Aorta (tissue), 5 donors: Measurements from ENCODE around the gene MRPL47. TPM values are rescaled to one million over a fixed set of nuclear protein-coding genes. Genes with fewer than 3 reads are reported as not detected.

Experiments
- ATAC-seq: fragments of 200-7000 bp; cut with Tn5 transposase; one replicate; pipeline ENCODE4 v1.9.1; 2022; ENCODE audit warnings: moderate library complexity; ENCODE audit not compliant: low FRiP score
- DNase-seq, 2 donors: peaks; one replicate each; pipeline ENCODE4 v3.0.0-alpha.2; 2020
- H3K27ac ChIP-seq, 2 donors: one replicate each; pipeline ENCODE4 v1.5.1; 2013; ENCODE audit warnings: low read length in 2 of 2, mild to moderate bottlenecking in 2 of 2, moderate library complexity in 2 of 2, control low read depth in 1 of 2, inconsistent platforms in 1 of 2, low read depth in 1 of 2
- H3K27me3 ChIP-seq, 2 donors: one replicate each; pipeline ENCODE4 v1.6.1; 2013; ENCODE audit warnings: control low read depth in 1 of 2, low read length in 1 of 2, mild to moderate bottlenecking in 1 of 2, moderate library complexity in 1 of 2; ENCODE audit not compliant: insufficient read depth in 2 of 2, control insufficient read depth in 1 of 2
- H3K36me3 ChIP-seq, 2 donors: one replicate each; pipeline ENCODE4 v1.6.1; 2013; ENCODE audit warnings: control low read depth in 1 of 2, low read length in 1 of 2, mild to moderate bottlenecking in 1 of 2; ENCODE audit not compliant: insufficient read depth in 2 of 2, control insufficient read depth in 1 of 2
- H3K4me1 ChIP-seq, 2 donors: one replicate each; pipeline ENCODE4 v1.6.1; 2013; ENCODE audit warnings: low read length in 2 of 2, control low read depth in 1 of 2, mild to moderate bottlenecking in 1 of 2, moderate library complexity in 1 of 2; ENCODE audit not compliant: insufficient read depth in 2 of 2, control insufficient read depth in 1 of 2
- H3K4me3 ChIP-seq, 2 donors: one replicate each; pipeline ENCODE4 v1.5.1; 2013; ENCODE audit warnings: low read length in 2 of 2, control low read depth in 1 of 2, mild to moderate bottlenecking in 1 of 2
- H3K9me3 ChIP-seq: one replicate; pipeline ENCODE4 v1.6.1; 2013; ENCODE audit warnings: mild to moderate bottlenecking, low read length; ENCODE audit not compliant: control insufficient read depth
- WGBS, 2 donors: extraction: QIAGEN DNeasy Blood & Tissue Kit; methylation state at CpG; one replicate each; pipeline ENCODE4 v1.1.7; 2013; 5-methylcytosine and 5-hydroxymethylcytosine counted together
- intact Hi-C, 2 donors: fragments of 100-400 bp; cut with DNase I; formaldehyde crosslinking; loops; one replicate each; pipeline versions ENCODE4 v1.14.2 to v1.15.0; 2022
- polyA plus RNA-seq, 2 donors: library from polyadenylated mRNA; stranded (reverse); fragments of 200-250 nt; gene quantifications; one replicate each; pipeline ENCODE4 v1.2.3, GENCODE V29; 2013
- total RNA-seq, 2 donors: library from RNA; stranded (reverse); fragmentation: NEBNext Ultra II Directional; extraction: Animal tissue kit (Norgen Biotek cat#: 25700); gene quantifications; one replicate each; pipeline ENCODE4 v1.2.1, GENCODE V29; 2021
- donor health status: healthy with polysubstance abuse.
- donor health status: Bipolar disorder and iron deficiency.
- donor health status: DM: no; HTN: no; CAD: no.
- donor health status: DM: no; HTN: no; CAD: no.
- donor health status: DM: yes; HTN: yes; CAD: no.

Gene MRPL47
- total and polyA plus RNA-seq, 4 donors, result 19.7 to 39.7 (median 28.9) TPM

GRCh38 chr3:179541596-179541995 lies 62.8 kb downstream of the MRPL47 start:
- DNase-seq, result no peak
- no peaks in the 10 kb centered on the region for H3K9me3 ChIP-seq
- no peak for ATAC-seq
- H3K36me3 ChIP-seq, result no peaks in the 10 kb centered on the region
- H3K27me3 ChIP-seq, result no peaks in the 10 kb centered on the region
- intact Hi-C loops, result no loop called here
- no peak overlapping the region for H3K4me3 ChIP-seq
- 92 to 94% methylated on average over 1 of the region's 1 CpG for WGBS, 2 donors
- no peak overlapping the region for H3K27ac ChIP-seq
- H3K4me1 ChIP-seq, result no peaks in the 10 kb centered on the region

DNA sequence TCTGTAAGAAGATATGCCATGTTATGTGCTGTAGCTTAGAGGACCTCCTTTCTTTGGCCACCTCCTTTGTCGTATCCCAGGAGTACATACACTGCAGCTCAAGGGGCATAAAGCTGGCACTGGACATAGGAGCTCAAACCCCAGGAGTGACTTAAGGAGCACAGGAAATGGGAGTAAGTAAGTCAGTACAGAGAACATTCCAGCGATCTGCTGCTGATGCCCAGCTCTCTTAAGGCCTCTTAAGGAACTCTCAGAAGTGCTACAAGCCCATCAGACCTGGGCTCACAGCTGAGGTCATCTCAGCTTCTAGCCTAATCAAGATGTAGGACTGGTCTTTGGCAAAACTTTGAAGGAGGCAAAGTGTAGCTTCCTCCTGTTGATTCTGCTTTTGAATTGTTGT lies 63.3 kb downstream of the MRPL47 start:
- 77 to 84% methylated on average over 2 of the region's 2 CpGs for WGBS, 2 donors
- Histone ChIP-seq H3K9me3 (no peaks in the 10 kb centered on the region), H3K4me3 (no peak overlapping the region), H3K27me3 (no peaks in the 10 kb centered on the region), H3K36me3 (no peaks in the 10 kb centered on the region), H3K27ac (no peak overlapping the region), H3K4me1 (no peaks in the 10 kb centered on the region)
- no peak for DNase-seq
- no peak for ATAC-seq
- intact Hi-C loops, result no loop called here

Other genes starting within 250 kb of the MRPL47 start
- gene GNB4, start 153.2 kb downstream of the MRPL47 start, total RNA-seq, result 10 to 100 TPM; 56.4 to 84.9 TPM
- 10 to 100 TPM; 12.7 to 26.0 TPM for gene GNB4, start 153.2 kb downstream of the MRPL47 start, polyA plus RNA-seq
- gene ACTL6A, start 41.7 kb downstream of the MRPL47 start, total RNA-seq, result 10 to 100 TPM; 22.5 to 24.8 TPM
- gene ACTL6A, start 41.7 kb downstream of the MRPL47 start, polyA plus RNA-seq, result 10 to 100 TPM; 22.9 to 35.4 TPM
- 10 to 100 TPM; 32.5 to 52.6 TPM for gene NDUFB5, start 156 bp upstream of the MRPL47 start, total RNA-seq
- gene NDUFB5, start 156 bp upstream of the MRPL47 start, polyA plus RNA-seq, result 100 to 1,000 TPM in 1 of 2 donors, 10 to 100 TPM in 1; 66.3 to 131 TPM
- 1 to 10 TPM; 6.9 to 9.3 TPM for gene USP13, start 48.4 kb upstream of the MRPL47 start, total RNA-seq
- gene USP13, start 48.4 kb upstream of the MRPL47 start, polyA plus RNA-seq, result 1 to 10 TPM; 3.5 to 4.9 TPM